ENCODE data around the gene SF3A2.
A peak's percentile ranks its signal among the peaks of the same experiment; 100 is the strongest.

SF3A2 gene

GRCh38 chr19:2260341-2260805 lies 23.7 kb downstream of the SF3A2 start:
- peak overlapping the region; percentile 28 for H3K27ac ChIP-seq
- DNase-seq (ENCODE audit: low spot score) = no peak
- ChIA-PET CTCF (interaction anchor here (0.6 to 1.5 kb wide), 2 partner anchors 20 to 265 kb away, joined by 3 read pairs; no protein-coding TSS in a partner anchor), POLR2A (ENCODE audit: low non-redundant PET) (interaction anchor here (0.6 kb wide), 1 partner anchor 118 kb away, joined by 3 read pairs; no protein-coding TSS in a partner anchor)
- TF ChIP-seq, protein P1, sequence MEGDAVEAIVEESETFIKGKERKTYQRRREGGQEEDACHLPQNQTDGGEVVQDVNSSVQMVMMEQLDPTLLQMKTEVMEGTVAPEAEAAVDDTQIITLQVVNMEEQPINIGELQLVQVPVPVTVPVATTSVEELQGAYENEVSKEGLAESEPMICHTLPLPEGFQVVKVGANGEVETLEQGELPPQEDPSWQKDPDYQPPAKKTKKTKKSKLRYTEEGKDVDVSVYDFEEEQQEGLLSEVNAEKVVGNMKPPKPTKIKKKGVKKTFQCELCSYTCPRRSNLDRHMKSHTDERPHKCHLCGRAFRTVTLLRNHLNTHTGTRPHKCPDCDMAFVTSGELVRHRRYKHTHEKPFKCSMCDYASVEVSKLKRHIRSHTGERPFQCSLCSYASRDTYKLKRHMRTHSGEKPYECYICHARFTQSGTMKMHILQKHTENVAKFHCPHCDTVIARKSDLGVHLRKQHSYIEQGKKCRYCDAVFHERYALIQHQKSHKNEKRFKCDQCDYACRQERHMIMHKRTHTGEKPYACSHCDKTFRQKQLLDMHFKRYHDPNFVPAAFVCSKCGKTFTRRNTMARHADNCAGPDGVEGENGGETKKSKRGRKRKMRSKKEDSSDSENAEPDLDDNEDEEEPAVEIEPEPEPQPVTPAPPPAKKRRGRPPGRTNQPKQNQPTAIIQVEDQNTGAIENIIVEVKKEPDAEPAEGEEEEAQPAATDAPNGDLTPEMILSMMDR (conservative IDR thresholded peaks at IDR 0.05; ENCODE audit: low read depth) = no peak

GRCh38 chr19:2261438-2262172 lies 25.0 kb downstream of the SF3A2 start:
- no peak overlapping the region for H3K27ac ChIP-seq
- TF ChIP-seq, protein P1 (conservative IDR thresholded peaks at IDR 0.05; ENCODE audit: low read depth) = peak; percentile 34
- ChIA-PET POLR2A (ENCODE audit: low non-redundant PET) (no interaction called here), CTCF (interaction anchor here (1.2 to 1.5 kb wide), 2 partner anchors 8 to 21 kb away, joined by 3 to 4 read pairs; no protein-coding TSS in a partner anchor)
- DNase-seq (ENCODE audit: low spot score) = no peak

DNA sequence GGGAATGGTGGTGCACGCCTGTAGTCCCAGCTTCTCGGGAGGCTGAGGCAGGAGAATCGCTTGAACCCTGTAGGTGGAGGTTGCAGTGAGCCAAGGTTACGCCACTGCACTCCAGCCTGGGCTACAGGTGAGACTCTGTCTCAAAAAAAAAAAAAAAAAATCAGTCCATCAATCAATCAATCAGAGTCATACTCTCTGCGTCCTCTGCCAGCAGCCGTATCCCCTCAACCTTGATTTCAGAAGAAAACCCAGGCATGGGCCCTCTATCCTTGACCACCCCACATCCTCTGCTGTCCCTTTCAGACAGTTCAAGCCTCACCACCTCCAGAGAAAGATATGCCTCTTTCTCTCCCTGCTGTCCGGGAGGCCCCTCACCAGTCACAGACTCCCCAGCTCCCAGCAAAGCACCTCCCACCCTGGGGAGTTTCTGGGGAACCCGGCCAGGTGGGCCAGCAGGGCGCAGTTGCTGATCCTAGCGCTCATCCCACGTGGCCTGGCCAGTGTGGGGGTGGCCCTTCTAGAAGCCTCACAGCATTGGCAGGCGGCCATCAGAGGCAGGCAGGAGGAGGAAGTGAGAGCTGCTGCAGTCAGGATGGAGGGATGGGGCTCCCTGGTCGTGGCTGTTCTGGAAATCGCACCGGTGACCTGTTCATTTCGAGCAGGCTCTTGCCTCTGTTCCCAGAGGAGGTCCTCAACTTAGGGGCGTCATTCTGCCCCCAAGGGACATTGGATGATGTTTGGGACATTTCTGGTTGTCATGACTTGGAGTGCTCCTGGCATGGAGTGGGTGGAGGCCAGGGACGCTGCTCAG lies 29.8 kb downstream of the SF3A2 start:
- DNase-seq (ENCODE audit: low spot score) = no peak
- TF ChIP-seq, protein P1 (conservative IDR thresholded peaks at IDR 0.05; ENCODE audit: low read depth) = no peak
- ChIA-PET CTCF (interaction anchor here (0.7 kb wide), 2 partner anchors 12 to 156 kb away, joined by 3 to 4 read pairs; no protein-coding TSS in a partner anchor), POLR2A (ENCODE audit: low non-redundant PET) (no interaction called here)
- 0 out of 2 replicates have a peak overlapping the region, but pooled peaks have one; percentile 25 for H3K27ac ChIP-seq

GRCh38 chr19:2268480-2268830 lies 31.8 kb downstream of the SF3A2 start:
- H3K27ac ChIP-seq = no peak overlapping the region
- ChIA-PET POLR2A (ENCODE audit: low non-redundant PET) (no interaction called here), CTCF (no interaction called here)
- no peak for DNase-seq (ENCODE audit: low spot score)
- TF ChIP-seq, protein P1 (conservative IDR thresholded peaks at IDR 0.05; ENCODE audit: low read depth) = no peak

DNA sequence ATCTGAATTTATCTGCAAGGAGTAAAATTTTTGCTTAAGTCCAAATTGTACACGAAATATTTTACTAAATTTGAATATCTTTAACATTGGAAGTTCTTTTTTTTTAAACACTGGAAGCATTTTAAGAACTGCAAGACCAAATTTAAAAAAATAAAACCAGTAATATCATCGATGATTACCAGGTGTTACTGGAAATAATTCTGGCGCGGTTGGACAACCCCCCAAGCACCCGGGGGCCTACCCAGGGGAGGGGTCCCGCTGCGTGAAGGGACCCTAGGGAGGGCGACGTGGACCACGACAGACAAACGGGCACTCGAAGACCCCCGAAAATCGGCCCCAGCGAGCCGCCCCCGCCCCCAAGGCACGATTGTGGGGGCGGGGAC lies 32.2 kb downstream of the SF3A2 start:
- ChIA-PET POLR2A (ENCODE audit: low non-redundant PET) (no interaction called here), CTCF (no interaction called here)
- TF ChIP-seq, protein P1 (conservative IDR thresholded peaks at IDR 0.05; ENCODE audit: low read depth) = no peak
- peak overlapping the region; percentile 94 for H3K27ac ChIP-seq
- DNase-seq (ENCODE audit: low spot score) = no peak

All from RWPE1 (cell line).